ENCODE results near the gene SPINT1. TPM values are rescaled to one million over a fixed set of nuclear protein-coding genes. Genes with fewer than 3 reads are reported as not detected.
A peak's percentile ranks its signal among the peaks of the same experiment; 100 is the strongest.

SPINT1 gene
- total RNA-seq, 1 experiment from 2014 or later: 177 TPM

DNA sequence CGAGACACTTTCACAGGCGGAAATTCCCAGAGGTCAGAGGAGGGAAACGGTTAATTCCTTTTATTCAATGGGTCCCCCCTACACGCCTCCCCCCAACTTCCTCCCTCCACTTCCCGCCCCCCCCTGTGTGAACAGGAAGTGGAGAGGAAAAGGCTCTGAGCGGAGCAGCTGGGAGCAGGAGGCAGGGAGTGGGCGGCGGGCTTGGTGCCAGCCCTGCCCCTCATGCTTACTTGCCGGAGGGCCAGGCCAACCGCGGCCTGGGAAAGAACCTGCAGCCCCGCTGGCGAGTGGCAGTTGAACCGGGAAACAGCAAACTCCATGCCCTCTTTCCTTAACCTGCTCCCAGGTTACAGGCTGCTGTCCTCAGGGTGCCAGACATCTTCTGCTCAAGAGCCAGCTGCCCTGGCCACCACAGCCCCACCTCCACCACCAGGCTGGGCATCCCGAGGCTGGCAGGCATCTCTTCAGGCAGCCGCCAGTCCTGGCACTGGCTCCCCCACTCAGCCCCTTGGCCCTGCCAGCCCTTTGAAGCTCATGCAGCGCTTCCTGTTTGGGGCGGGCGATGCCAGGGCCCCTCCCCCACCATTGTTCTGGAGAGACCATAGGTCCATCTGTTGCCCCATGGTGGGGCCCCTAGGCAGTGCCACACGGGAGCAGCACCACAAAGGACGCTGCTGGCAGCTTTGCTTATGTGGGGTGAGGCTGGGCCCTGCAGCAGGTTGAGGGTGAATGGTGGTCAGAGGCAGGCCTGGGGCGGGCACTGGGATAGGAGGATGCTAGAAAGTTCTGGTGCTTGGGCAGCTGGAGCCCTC is 63.3 kb downstream of the SPINT1 start:
- no peaks in the 10 kb centered on the region for H3K79me2 ChIP-seq (ENCODE audit: low read length)
- peak; percentile 1; the same call in 1 of the 2 replicates for ATAC-seq
- CTCF ChIA-PET: no interaction called here
- peaks cover 6% of the 10 kb centered on the region; the same call in 1 of the 2 replicates for H3K36me3 ChIP-seq (ENCODE audit: low read depth, low read length)
- no peaks in the 10 kb centered on the region for H3K9me2 ChIP-seq (replicated peaks; ENCODE audit: low read length)
- H2AFZ ChIP-seq (ENCODE audit: low read length): peak overlapping the region; percentile 72
- H3F3A ChIP-seq (ENCODE audit: low read length, unreplicated experiment): peaks cover 6% of the 10 kb centered on the region
- H3K27me3 ChIP-seq (ENCODE audit: low read length): no peaks in the 10 kb centered on the region
- peak; percentile 29 for DNase-seq
- H4K20me1 ChIP-seq (ENCODE audit: low read length): peaks cover 7% of the 10 kb centered on the region; the same call in 1 of the 2 replicates
- TSS peak; percentile 13 for BruUV-seq (replicated peaks)
- TF ChIP-seq CTCF (conservative IDR thresholded peaks at IDR 0.05; ENCODE audit: low read depth, low read length): no peak
- TF ChIP-seq EZH2phosphoT487 (IDR thresholded peaks at IDR 0.05; ENCODE audit: borderline replicate concordance, low read length): no peak
- TF ChIP-seq EZH2 (IDR thresholded peaks at IDR 0.05; ENCODE audit: low read length, unreplicated experiment): no peak
- peak overlapping the region; percentile 98 for H3K4me2 ChIP-seq (ENCODE audit: low read length)
- H3K4me3 ChIP-seq (ENCODE audit: low read length): peak overlapping the region; percentile 67
- no peaks in the 10 kb centered on the region for H3K9me3 ChIP-seq (ENCODE audit: low read length)
- H3K4me1 ChIP-seq (ENCODE audit: insufficient read depth, low read length): peaks cover 29% of the 10 kb centered on the region
- POLR2A ChIA-PET (ENCODE audit: unreplicated experiment): no interaction called here
- intact Hi-C loops (cut with micrococcal nuclease): loop anchor here (1.0 to 10.0 kb wide), 8 partner anchors 22 to 208 kb away; partner anchors contain the start of genes CHAC1, DLL4 and INO80
- H3K27ac ChIP-seq (ENCODE audit: low read length): peak overlapping the region; percentile 98
- peak overlapping the region; percentile 88 for H3K9ac ChIP-seq (ENCODE audit: low read length)

Other genes starting within 250 kb of the SPINT1 start
- 33.5 and 33.8 TPM in 2 replicates for gene KNL1, start 249.8 kb upstream of the SPINT1 start, total RNA-seq (2014; rRNA removed)
- gene RAD51, start 148.9 kb upstream of the SPINT1 start, total RNA-seq (2014; rRNA removed): 17.3 and 21.9 TPM in 2 replicates
- 21.4 and 34.0 TPM in 2 replicates for gene RMDN3, start 88.8 kb upstream of the SPINT1 start, total RNA-seq (2014; rRNA removed)
- 58.9 and 65.8 TPM in 2 replicates for gene GCHFR, start 80.0 kb upstream of the SPINT1 start, total RNA-seq (2014; rRNA removed)
- 0.63 and 1.5 TPM in 2 replicates for gene C15orf62, start 74.1 kb upstream of the SPINT1 start, total RNA-seq (2014; rRNA removed)
- 32.3 and 39.6 TPM in 2 replicates for gene ZFYVE19, start 37.0 kb upstream of the SPINT1 start, total RNA-seq (2014; rRNA removed)
- gene DNAJC17, start 36.6 kb upstream of the SPINT1 start, total RNA-seq (2014; rRNA removed): 51.2 and 53.3 TPM in 2 replicates
- 0.33 TPM in 1 of 2 replicates, not detected in the other for gene PPP1R14D, start 15.3 kb upstream of the SPINT1 start, total RNA-seq (2014; rRNA removed)
- 39.5 and 52.2 TPM in 2 replicates for gene RHOV, start 30.2 kb downstream of the SPINT1 start, total RNA-seq (2014; rRNA removed)
- gene VPS18, start 50.4 kb downstream of the SPINT1 start, total RNA-seq (2014; rRNA removed): 37.6 and 39.5 TPM in 2 replicates
- 2.2 and 2.9 TPM in 2 replicates for gene DLL4, start 85.3 kb downstream of the SPINT1 start, total RNA-seq (2014; rRNA removed)
- 6.2 and 13.3 TPM in 2 replicates for gene CHAC1, start 109.4 kb downstream of the SPINT1 start, total RNA-seq (2014; rRNA removed)